ENCODE measurements around the gene PTPN7.
"Not testable (repeated sequence)": the region's sequence is repeated elsewhere in the genome, so short reads cannot be mapped to it uniquely, and the experiment has no call there.

PTPN7 gene

GRCh38 chr1:202130816-202131522, 29.4 kb downstream of the PTPN7 start:
- no peak for DNase-seq (ENCODE audit: low spot score)

DNA sequence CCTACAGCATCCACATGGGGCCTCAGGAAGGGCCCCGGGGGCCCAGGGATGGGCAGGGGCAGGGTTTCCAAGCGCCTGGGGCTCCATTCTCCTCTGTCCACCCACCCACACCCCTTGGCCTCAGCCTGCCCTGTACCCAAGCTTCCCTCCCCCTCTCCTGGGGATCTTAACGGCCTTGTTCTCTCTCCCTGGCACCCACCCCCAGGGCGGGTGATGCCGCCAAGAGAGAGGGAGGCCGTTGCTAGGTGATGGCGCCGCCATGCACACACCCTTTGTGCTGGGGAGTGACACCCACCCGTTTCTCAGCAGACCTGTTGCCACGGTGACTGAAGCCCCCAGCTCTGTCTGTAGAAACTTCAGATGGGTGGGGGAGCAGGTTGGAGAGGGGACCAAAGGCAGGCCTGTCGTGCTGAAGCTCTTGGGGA, 30.1 kb downstream of the PTPN7 start:
- no peak for DNase-seq (ENCODE audit: low spot score)

DNA sequence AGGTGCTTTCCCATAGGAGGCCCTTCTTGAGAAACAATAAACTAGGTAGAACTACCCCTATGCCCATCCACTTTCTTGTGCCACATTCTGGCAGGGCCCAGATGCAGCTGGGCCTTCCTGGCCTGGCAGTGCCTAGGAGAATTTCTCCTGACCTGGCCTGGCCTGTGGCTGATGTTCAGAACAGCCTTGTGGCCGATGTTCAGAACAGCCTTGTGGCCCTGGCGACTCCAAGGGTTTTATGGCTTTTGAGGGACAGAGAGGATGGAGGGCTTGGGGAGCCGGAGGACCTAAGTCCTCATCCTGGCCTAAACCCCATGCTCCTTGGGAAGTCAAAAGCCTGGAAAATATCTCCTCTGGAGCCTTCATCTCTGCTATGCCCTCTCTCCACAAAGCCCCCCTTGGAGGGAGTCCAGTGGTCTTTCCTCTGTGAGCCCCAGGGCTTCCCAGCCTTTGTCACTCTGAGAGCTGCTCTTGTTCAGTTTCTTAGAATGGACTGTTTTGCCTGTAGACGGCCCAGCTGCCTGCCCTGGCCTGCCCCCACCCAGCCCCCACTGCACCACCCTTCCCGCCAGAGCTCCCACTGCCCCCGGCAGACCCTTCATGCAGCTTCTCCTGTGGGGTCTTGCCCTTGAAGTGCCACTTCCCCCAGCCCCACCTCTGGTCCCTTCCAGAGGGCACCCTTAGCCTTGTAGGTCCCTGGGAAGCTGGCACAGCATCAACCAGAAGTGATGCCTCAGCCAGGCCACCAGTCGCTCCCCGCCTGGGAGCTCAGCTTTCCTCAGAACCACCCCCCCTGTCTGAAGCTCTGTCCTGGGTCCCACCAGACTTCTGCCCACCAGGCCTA, 30.7 kb downstream of the PTPN7 start:
- no peak for DNase-seq (ENCODE audit: low spot score)

GRCh38 chr1:202127836-202128622, 32.4 kb downstream of the PTPN7 start:
- no peak for DNase-seq (ENCODE audit: low spot score)

- no peak for DNase-seq (ENCODE audit: low spot score)
Observed at GRCh38 chr1:202127061-202127460, 33.3 kb downstream of the PTPN7 start.

DNA sequence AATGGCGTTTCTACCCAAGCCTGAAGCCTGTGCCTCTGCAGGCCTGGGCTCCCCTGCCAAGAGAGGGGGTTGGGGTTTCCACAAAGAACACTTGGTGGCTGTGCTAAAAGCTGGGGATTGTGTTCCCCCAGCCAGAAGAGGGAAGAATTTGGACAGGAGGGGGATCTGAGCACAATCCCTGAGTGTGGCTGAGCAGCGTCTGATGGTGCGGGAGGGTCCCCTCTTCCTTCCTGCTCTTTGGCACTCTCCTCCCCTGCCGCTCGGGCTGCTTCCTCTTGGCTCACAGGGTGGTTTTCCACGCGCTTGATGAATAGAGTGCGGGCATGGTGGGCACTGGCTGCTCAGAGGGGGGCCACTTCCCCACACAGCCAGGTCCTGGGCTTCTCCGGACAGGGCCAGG, 34.0 kb downstream of the PTPN7 start:
- no peak for DNase-seq (ENCODE audit: low spot score)

- no peak for DNase-seq (ENCODE audit: low spot score)
Observed at GRCh38 chr1:202125611-202126010, 34.8 kb downstream of the PTPN7 start.

GRCh38 chr1:202124142-202124541, 36.3 kb downstream of the PTPN7 start:
- DNase-seq (ENCODE audit: low spot score), result no peak

DNA sequence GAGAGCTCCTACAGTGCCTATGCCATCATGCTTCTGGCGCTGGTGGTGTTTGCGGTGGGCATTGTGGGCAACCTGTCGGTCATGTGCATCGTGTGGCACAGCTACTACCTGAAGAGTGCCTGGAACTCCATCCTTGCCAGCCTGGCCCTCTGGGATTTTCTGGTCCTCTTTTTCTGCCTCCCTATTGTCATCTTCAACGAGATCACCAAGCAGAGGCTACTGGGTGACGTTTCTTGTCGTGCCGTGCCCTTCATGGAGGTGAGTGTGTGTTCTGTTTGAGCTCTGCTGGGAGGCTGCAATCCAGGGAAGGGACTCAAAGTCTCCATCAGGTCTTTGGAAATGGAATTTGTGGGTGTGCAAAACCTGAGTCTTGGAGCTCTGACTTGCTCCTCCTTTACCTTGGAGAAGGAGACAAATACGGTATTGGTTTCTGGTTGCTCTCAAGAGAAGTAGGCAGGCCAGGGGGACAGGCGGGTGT, 37.0 kb downstream of the PTPN7 start:
- DNase-seq (ENCODE audit: low spot score), result no peak

DNA sequence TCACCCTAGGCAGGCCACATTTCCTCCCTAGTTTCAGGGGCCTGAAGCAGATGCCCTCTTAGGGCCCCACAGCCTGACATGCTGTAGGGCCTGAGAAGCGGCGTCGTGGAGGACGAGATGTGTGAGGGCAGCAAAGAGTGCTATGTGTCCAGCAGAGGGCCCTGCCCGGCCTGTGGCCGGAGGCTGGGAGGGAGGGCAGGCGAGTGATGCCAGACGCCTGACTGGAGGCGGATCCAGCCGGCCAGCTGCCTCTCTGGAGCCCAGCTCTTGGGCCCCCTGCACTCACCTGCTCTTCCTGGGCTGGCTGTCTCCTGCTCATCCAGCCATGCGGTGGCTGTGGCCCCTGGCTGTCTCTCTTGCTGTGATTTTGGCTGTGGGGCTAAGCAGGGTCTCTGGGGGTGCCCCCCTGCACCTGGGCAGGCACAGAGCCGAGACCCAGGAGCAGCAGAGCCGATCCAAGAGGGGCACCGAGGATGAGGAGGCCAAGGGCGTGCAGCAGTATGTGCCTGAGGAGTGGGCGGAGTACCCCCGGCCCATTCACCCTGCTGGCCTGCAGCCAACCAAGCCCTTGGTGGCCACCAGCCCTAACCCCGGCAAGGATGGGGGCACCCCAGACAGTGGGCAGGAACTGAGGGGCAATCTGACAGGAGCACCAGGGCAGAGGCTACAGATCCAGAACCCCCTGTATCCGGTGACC, 37.6 kb downstream of the PTPN7 start, which contains the start of gene GPR37L1:
Gene GPR37L1 (plus strand): TSS at position 279 of the 697 bp plus-strand sequence. CDS start 47 bp downstream, at position 326.
- DNase-seq (ENCODE audit: low spot score), result no peak

DNA sequence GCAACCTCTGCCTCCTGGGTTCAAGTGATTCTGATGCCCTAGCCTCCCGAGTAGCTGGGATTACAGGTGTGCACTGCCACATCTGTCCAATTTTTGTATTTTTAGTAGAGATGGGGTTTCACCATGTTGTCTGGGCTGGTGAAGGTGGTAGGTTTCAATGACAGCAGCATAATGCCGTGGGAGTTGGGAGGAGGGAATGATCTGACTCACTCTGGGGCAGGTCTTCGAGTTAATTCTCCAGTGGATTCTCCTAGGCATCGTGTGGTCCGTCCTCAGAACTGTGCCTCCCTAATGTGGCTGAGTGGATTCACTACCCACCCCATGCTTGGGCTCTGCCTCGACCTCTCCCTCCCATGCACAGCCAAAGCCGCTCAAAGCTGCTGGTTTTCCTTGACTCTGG, 39.4 kb downstream of the PTPN7 start:
- no peak for DNase-seq (ENCODE audit: low spot score)

DNA sequence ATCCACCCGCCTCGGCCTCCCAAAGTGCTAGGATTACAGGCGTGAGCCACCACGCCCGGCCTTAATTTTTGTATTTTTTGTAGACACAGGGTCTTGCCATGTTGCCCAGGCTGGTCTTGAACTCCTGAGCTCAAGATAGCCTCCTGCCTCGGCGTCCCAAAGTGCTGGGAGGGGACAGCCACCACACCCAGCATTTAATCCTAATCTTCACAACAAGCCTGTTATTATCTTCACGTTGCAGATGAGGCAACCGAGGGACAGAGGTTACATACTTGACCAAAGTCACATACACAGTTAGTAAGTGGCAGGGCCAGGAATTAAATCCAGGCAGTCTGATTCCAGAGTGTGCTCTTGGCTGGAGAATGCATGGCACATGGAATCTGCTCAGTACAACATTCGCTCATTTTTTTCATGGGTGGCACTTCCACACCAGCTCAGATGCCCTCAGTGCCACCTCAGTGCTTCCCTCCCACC, 42.5 kb downstream of the PTPN7 start:
- no peak for DNase-seq (ENCODE audit: low spot score)

DNA sequence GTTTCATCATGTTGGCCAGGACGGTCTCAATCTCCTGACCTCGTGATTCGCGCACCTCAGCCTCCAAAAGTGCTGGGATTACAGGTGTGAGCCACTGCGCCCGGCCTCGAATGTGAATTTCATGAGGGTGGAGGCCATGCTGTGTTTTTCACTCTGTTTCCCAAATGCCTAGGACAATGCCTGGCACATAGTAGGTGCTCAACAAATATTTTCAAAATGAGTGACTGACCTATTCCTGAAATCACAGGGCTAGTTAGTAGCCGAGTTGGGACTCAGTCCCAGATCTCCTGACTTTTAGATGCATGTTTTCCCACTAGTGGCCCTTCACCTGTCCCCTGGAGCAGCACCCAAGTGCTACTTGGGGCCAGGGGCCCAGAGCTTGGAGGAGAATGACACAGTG, 44.1 kb downstream of the PTPN7 start:
- no peak for DNase-seq (ENCODE audit: low spot score)

DNA sequence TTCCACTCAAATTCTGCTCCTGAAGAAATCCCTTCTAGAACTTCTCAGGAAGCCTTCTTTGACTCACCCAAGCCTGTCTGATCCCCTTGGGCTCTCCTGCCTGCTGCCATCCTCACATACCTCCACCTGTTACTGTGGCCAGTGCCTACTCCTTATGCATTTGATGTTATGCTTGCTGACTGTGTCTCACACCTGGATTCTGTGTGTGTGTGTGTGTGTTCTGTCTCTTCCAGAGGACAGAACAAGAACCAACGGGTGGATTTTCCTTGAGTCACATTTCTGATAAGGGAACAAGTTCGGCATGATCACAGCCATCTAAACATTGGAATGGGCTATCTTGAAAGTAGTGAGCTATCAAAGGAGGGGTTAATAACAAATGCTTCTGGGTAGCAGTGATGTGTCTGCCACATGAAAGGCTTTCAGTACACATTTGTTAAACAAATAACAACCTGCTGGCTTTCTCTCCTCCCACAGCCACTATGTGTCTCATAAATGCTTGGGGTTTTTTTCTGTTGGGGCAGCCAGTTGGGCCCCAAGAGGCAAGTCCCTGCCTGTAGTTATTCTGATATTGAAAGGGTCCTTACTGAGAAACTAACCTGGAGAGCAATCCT, 46.6 kb downstream of the PTPN7 start:
- no peak for DNase-seq (ENCODE audit: low spot score)

- DNase-seq (ENCODE audit: low spot score), result no peak
Observed at GRCh38 chr1:202112859-202113689, 47.3 kb downstream of the PTPN7 start.

- DNase-seq (ENCODE audit: low spot score), result not testable (repeated sequence)
Observed at GRCh38 chr1:202111589-202111988, 48.8 kb downstream of the PTPN7 start.

GRCh38 chr1:202110977-202111376, 49.4 kb downstream of the PTPN7 start:
- DNase-seq (ENCODE audit: low spot score), result no peak

DNA sequence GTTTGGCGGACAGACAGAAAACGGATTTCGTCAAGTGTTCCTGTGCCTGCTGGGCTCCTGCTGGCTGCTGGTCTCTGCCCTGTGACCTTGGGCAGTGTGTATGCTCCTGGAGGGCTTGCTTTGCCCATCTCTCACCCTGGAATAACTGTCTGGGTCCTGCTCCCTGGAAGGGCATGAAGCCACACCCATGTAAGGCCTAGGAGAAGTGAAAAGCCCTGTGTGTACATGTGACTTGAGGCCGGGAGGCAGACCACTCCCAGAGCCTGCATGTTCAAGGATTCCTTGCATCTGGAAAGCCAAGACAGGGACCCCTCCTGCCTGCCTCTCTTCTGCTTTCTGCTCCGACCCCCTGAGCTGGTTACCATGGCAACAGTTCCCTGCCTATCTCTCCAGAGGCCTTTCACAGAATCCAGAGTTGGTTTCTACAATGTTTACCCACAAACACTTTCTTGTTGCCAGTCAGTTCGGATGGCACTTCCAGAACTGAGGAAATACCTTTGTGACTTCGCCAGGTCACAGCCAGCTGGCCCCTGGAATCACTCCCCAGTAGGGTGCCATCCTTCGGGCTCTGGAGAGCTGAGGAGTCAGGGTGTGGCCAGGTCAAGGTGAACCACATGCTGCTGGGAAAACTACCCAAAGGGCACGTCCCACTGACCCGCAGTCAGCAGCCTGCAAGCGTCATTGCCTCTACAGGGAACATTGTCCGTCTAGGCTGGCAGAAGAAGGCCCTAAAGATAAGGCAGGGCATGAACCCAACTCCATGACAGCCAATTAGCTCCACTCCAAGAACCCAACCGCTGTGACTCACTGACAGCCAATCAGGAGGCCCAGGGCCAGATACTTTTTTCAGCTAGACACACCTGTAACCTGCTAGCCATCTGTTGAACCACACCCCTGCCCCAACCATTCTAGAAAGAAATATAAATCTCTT, 52.3 kb downstream of the PTPN7 start:
- no peak for DNase-seq (ENCODE audit: low spot score)

GRCh38 chr1:202107321-202107761, 53.1 kb downstream of the PTPN7 start:
- no peak for DNase-seq (ENCODE audit: low spot score)

Measured in CD4-positive, alpha-beta T cell treated with Interleukin-15 for 4 hours (primary cell).